Heart right ventricle (tissue), 16 donors: ENCODE results near the gene CIT. TPM values are rescaled to one million over a fixed set of nuclear protein-coding genes. Genes with fewer than 3 reads are reported as not detected.

ENCODE experiments used
- ATAC-seq, 8 donors: fragments of 200-7000 bp; cut with Tn5 transposase; one replicate each; pipeline ENCODE4 v1.9.1; 2020; ENCODE audit warnings: mild to moderate bottlenecking in 8 of 8, moderate library complexity in 8 of 8, moderate number of reproducible peaks in 1 of 8
- DNase-seq, 2 donors: peaks; one replicate each; pipeline ENCODE4 v3.0.0-alpha.2; 2020
- H3K27ac ChIP-seq, 10 donors: fragments of 200-600 bp; sonication (generic) in 2 of 10; one replicate each; pipeline versions ENCODE4 v1.5.0 to v1.8.0; 2020 to 2022; ENCODE audit warnings: mild to moderate bottlenecking in 3 of 10
- H3K27me3 ChIP-seq, 7 donors: fragments of 200-600 bp; one replicate each; pipeline ENCODE4 v1.8.0; 2021 to 2022; ENCODE audit warnings: mild to moderate bottlenecking in 2 of 7
- H3K36me3 ChIP-seq, 9 donors: fragments of 200-600 bp; sonication (generic) in 1 of 9; one replicate each; pipeline versions ENCODE4 v1.5.0 to v1.8.0; 2020 to 2022; ENCODE audit warnings: mild to moderate bottlenecking in 2 of 9
- H3K4me1 ChIP-seq, 9 donors: fragments of 200-600 bp; sonication (generic) in 1 of 9; one replicate each; pipeline versions ENCODE4 v1.5.0 to v1.8.0; 2020 to 2022; ENCODE audit warnings: mild to moderate bottlenecking in 4 of 9
- H3K4me3 ChIP-seq, 10 donors: fragments of 200-600 bp; sonication (generic) in 2 of 10; one replicate each; pipeline versions ENCODE4 v1.5.0 to v1.8.0; 2020 to 2022; ENCODE audit warnings: mild to moderate bottlenecking in 7 of 10, moderate library complexity in 2 of 10
- H3K9me3 ChIP-seq, 11 donors: fragments of 200-600 bp in 10 of 11; sonication (generic) in 2 of 11; one replicate each; pipeline versions ENCODE4 v1.5.0 to v1.8.0; 2013 to 2022; ENCODE audit warnings: mild to moderate bottlenecking in 2 of 11, control low read depth in 1 of 11, moderate library complexity in 1 of 11
- CTCF ChIP-seq, 9 donors: fragments of 200-600 bp; sonication (generic) in 2 of 9; IDR thresholded peaks; one replicate each; pipeline versions ENCODE4 v1.5.0 to v1.8.0; 2021 to 2022; ENCODE audit warnings: antibody characterized with exemption in 9 of 9, mild to moderate bottlenecking in 5 of 9, moderate library complexity in 1 of 9
- WGBS, 2 donors: extraction: QIAGEN DNeasy Blood & Tissue Kit; methylation state at CpG; one replicate each; pipeline ENCODE4 v1.1.7; 2013; ENCODE audit warnings: inconsistent platforms in 1 of 2; 5-methylcytosine and 5-hydroxymethylcytosine counted together
- intact Hi-C, 10 donors: fragments of 100-400 bp; cut with DNase I; formaldehyde crosslinking; loops; one replicate each; pipeline versions ENCODE4 v1.11.1 to v1.14.2; 2022
- polyA plus RNA-seq, 2 donors: library from polyadenylated mRNA; stranded (reverse); fragments of 200-250 nt; gene quantifications; one replicate each; pipeline ENCODE4 v1.2.3, GENCODE V29; 2013
- total RNA-seq, 10 donors: library from RNA; stranded (reverse); fragmentation: NEBNext Ultra II Directional in 3 of 10; extraction: Animal tissue kit (Norgen Biotek cat#: 25700) in 3 of 10; gene quantifications; one replicate each; pipeline versions ENCODE4 v1.2.1 to v1.2.4, GENCODE V29; 2021 to 2023
- donor health status: Arrhythmogenic right ventricular cardiomyopathy.
- donor health status: ischemic (EF 13 %, LVEDD 7.1; RV severe dilation, severe dysfunction).
- donor health status: healthy with polysubstance abuse.
- donor health status: DM: no; HTN: yes; CAD: no.
- donor health status: DM: no; HTN: no; CAD: no.
- donor health status: ischemic (EF 25% LVEDD 6.9; RV normal size, moderate dysfunction).
- donor health status: ischemic (EF 25% LVEDD 5.7; RV mildly dilated, moderate dysfunction).
- donor health status: healthy.
- donor health status: DM: yes; HTN: yes; CAD: no.
- donor health status: Ischemic cardiomyopathy.
- donor health status: ischemic (EF 35%, LVEDD 5.7; RV mildly dilated, moderate dysfunction).
- donor health status: nonischemic (EF 11% LVEDD 7.7; RV severe dilation, severe dysfunction).
- donor health status: DM: yes; HTN: yes; CAD: no.
- donor health status: PGD.
- donor health status: ischemic (EF 29% LVEDD 5.4; RV normal size, mild dysfunction).
- donor health status: nonischemic (EF 23%, LVEDD 6.1; RV moderate dilation, normal function).

CIT gene
- total and polyA plus RNA-seq, 12 donors: 0.20 to 7.0 (median 0.92) TPM

- no peaks in the 10 kb centered on the region for H3K4me1 ChIP-seq
- intact Hi-C loops: loop anchor here in 1 of 10 donors (10.0 kb wide), 1 partner anchor 48 kb away; no protein-coding TSS in a partner anchor
- no peak overlapping the region for H3K27ac ChIP-seq
- no peaks in the 10 kb centered on the region for H3K27me3 ChIP-seq
- H3K4me3 ChIP-seq: no peak overlapping the region
- DNase-seq (no peak), ATAC-seq (no peak)
- H3K9me3 ChIP-seq: peaks cover 0 to 17% (median 4%) of the 10 kb centered on the region in 11 donors
- H3K36me3 ChIP-seq: peaks cover 0 to 61% (median 0%) of the 10 kb centered on the region in 9 donors
- TF ChIP-seq CTCF (IDR thresholded peaks at IDR 0.05): no peak
- 97 to 100% methylated on average over 4 of the region's 4 CpGs for WGBS, 2 donors
Observed at GRCh38 chr12:119762619-119763018, 114.5 kb downstream of the CIT start.

- Histone ChIP-seq H3K36me3 (peaks cover 0 to 66% (median 0%) of the 10 kb centered on the region in 9 donors), H3K9me3 (peaks cover 0 to 4% (median 0%) of the 10 kb centered on the region in 11 donors), H3K4me3 (no peak overlapping the region), H3K27me3 (no peaks in the 10 kb centered on the region), H3K27ac (no peak overlapping the region), H3K4me1 (no peaks in the 10 kb centered on the region)
- TF ChIP-seq CTCF (IDR thresholded peaks at IDR 0.05): no peak
- no peak for ATAC-seq
- 94 to 95% methylated on average over 4 of the region's 4 CpGs for WGBS, 2 donors
- DNase-seq: no peak
- intact Hi-C loops: no loop called here
Observed at GRCh38 chr12:119758722-119759121, 118.4 kb downstream of the CIT start.

GRCh38 chr12:119758234-119758633, 118.9 kb downstream of the CIT start:
- Histone ChIP-seq H3K36me3 (peaks cover 0 to 63% (median 0%) of the 10 kb centered on the region in 9 donors), H3K4me1 (no peaks in the 10 kb centered on the region), H3K27me3 (no peaks in the 10 kb centered on the region), H3K4me3 (no peak overlapping the region), H3K27ac (no peak overlapping the region), H3K9me3 (no peaks in the 10 kb centered on the region)
- no peak for ATAC-seq
- no peak for DNase-seq
- 94 to 95% methylated on average over 2 of the region's 2 CpGs for WGBS, 2 donors
- intact Hi-C loops: no loop called here
- TF ChIP-seq CTCF (IDR thresholded peaks at IDR 0.05): no peak

- Histone ChIP-seq H3K4me3 (no peak overlapping the region), H3K4me1 (peaks cover 0 to 6% (median 0%) of the 10 kb centered on the region in 9 donors), H3K27ac (peak overlapping the region in 1 of 10 donors; percentile 20), H3K9me3 (no peaks in the 10 kb centered on the region), H3K36me3 (peaks cover 0 to 40% (median 0%) of the 10 kb centered on the region in 9 donors), H3K27me3 (no peaks in the 10 kb centered on the region)
- ATAC-seq: no peak
- no peak for DNase-seq
- WGBS, 2 donors: 84 to 94% methylated on average over 9 of the region's 9 CpGs
- TF ChIP-seq CTCF (IDR thresholded peaks at IDR 0.05): no peak
- intact Hi-C loops: no loop called here
Observed at GRCh38 chr12:119751961-119752360, 125.2 kb downstream of the CIT start.
